Activated naive CD4-positive, alpha-beta T cell treated with anti-CD3 and anti-CD28 coated beads, Interleukin-2, amount 10 ng/mL, durations not matched to agents 7 days and 5 days (primary cell): ENCODE measurements around the gene KIF14.

Source experiments
- CTCF ChIA-PET: fragments of 350-600 bp; sonication (Branson Sonifier 250); formaldehyde crosslinking; loops from one replicate; lab custom pipeline; 2021; ENCODE audit warnings: antibody characterized with exemption; lab: Charles Lee
- DNase-seq: peaks from one replicate; pipeline ENCODE4 v3.0.0-alpha.2; 2020
- H3K27ac Mint-ChIP-seq: one replicate; pipeline ENCODE4 v1.8.0; 2021; ENCODE audit warnings: mild to moderate bottlenecking, moderate library complexity, mixed read lengths
- H3K27me3 Mint-ChIP-seq: one replicate; pipeline ENCODE4 v1.8.0; 2021; ENCODE audit warnings: mild to moderate bottlenecking, mixed read lengths
- H3K36me3 Mint-ChIP-seq: one replicate; pipeline ENCODE4 v1.8.0; 2021; ENCODE audit warnings: mixed read lengths
- H3K4me1 Mint-ChIP-seq: one replicate; pipeline ENCODE4 v1.8.0; 2021; ENCODE audit warnings: mixed read lengths
- H3K4me3 Mint-ChIP-seq: one replicate; pipeline ENCODE4 v1.8.0; 2021; ENCODE audit warnings: mild to moderate bottlenecking, moderate library complexity, mixed read lengths
- H3K9me3 Mint-ChIP-seq: one replicate; pipeline ENCODE4 v1.8.0; 2021; ENCODE audit warnings: mixed read lengths

Gene KIF14

DNA sequence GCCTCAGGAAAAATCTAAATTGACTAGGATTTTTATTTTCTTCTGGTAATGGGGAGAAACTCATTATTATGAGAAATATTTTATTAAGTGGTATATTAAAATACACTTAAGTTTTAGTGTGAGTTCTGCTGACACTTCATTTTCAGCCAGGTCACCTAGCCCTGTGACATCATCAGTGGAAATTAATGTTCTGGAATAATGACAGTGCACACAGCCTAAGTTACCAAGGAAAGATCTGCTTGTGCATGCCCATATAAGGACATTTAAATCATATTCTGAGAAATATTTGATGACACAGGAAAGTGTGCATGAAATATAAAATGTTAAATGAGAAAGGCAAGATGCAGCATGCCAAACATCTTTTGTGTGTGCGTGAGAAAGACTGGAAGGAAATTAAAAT lies 102.0 kb downstream of the KIF14 start:
- Mint-ChIP-seq H3K27me3 (peaks cover 8% of the 10 kb centered on the region), H3K36me3 (no peaks in the 10 kb centered on the region), H3K27ac (no peak overlapping the region), H3K4me1 (no peaks in the 10 kb centered on the region), H3K9me3 (no peaks in the 10 kb centered on the region), H3K4me3 (no peak overlapping the region)
- no peak for DNase-seq
- CTCF ChIA-PET: interaction anchor here (1.7 kb wide), 1 partner anchor 10 kb away, joined by 6 read pairs; no protein-coding TSS in a partner anchor

GRCh38 chr1:200512191-200512590 lies 108.4 kb downstream of the KIF14 start:
- DNase-seq: no peak
- H3K9me3 Mint-ChIP-seq: no peaks in the 10 kb centered on the region
- no peaks in the 10 kb centered on the region for H3K36me3 Mint-ChIP-seq
- H3K4me3 Mint-ChIP-seq: no peak overlapping the region
- H3K4me1 Mint-ChIP-seq: no peaks in the 10 kb centered on the region
- peaks cover 26% of the 10 kb centered on the region for H3K27me3 Mint-ChIP-seq
- no peak overlapping the region for H3K27ac Mint-ChIP-seq
- CTCF ChIA-PET: no interaction called here

DNA sequence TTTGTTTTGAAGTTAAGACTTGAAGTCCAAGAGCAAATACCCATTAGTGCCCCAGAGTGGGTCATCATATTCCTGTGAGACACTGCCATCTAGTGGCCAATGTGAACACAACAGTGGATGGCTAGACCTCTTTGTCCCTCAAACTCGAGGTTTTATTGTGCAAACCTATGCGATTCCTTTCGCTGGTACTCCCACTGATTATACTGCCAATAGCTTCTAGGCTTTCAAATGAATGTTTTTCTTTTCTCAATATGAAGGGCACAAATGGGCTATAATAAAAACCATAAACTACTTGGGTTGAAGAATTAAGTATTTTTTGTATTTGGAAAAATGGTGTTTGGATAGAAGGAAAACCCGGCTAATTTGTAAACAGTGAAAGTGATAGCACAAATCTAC lies 110.3 kb downstream of the KIF14 start:
- H3K27ac Mint-ChIP-seq: no peak overlapping the region
- H3K36me3 Mint-ChIP-seq: no peaks in the 10 kb centered on the region

GRCh38 chr1:200506471-200506870 lies 114.1 kb downstream of the KIF14 start:
- no peak for DNase-seq
- no peak overlapping the region for H3K4me3 Mint-ChIP-seq
- H3K9me3 Mint-ChIP-seq: no peaks in the 10 kb centered on the region
- CTCF ChIA-PET: interaction anchor here (0.8 kb wide), 1 partner anchor 213 kb away, joined by 3 read pairs; no protein-coding TSS in a partner anchor
- peaks cover 27% of the 10 kb centered on the region for H3K27me3 Mint-ChIP-seq
- no peaks in the 10 kb centered on the region for H3K36me3 Mint-ChIP-seq
- no peak overlapping the region for H3K27ac Mint-ChIP-seq
- H3K4me1 Mint-ChIP-seq: no peaks in the 10 kb centered on the region

More for the DNA sequence above, 110.3 kb downstream of the KIF14 start:
- H3K4me1 Mint-ChIP-seq: no peaks in the 10 kb centered on the region
- no peak overlapping the region for H3K4me3 Mint-ChIP-seq
- no peaks in the 10 kb centered on the region for H3K9me3 Mint-ChIP-seq
- H3K27me3 Mint-ChIP-seq: peaks cover 36% of the 10 kb centered on the region
- peak; percentile 76 for DNase-seq
- CTCF ChIA-PET: interaction anchor here (0.7 to 4.2 kb wide), 10 partner anchors 12 to 371 kb away, joined by 3 to 22 read pairs (median 4); no protein-coding TSS in a partner anchor

DNA sequence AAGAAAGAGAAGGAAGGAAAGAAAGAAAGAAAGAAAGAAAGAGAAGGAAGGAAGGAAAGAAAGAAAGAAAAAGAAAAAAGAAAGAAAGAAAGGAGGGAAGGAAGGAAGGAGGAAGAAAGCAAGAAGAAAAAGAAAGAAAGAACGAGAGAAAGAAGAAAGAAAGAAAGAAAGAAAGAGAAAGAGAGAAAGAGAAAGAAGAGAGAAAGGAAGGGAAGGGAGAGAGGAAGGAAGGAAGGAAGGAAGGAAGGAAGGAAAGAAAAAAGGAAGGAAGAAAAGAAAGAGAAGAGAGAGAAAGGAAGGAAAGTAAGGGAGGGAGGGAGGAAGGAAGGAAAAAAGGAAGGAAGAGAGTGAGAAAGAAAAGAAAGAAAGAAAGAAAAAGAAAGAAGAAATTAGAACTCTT lies 115.3 kb downstream of the KIF14 start:
- CTCF ChIA-PET: no interaction called here
- H3K27ac Mint-ChIP-seq: no peak overlapping the region
- H3K36me3 Mint-ChIP-seq: no peaks in the 10 kb centered on the region

More for the DNA sequence above, 115.3 kb downstream of the KIF14 start:
- Mint-ChIP-seq H3K4me3 (no peak overlapping the region), H3K9me3 (no peaks in the 10 kb centered on the region), H3K4me1 (no peaks in the 10 kb centered on the region), H3K27me3 (peaks cover 21% of the 10 kb centered on the region)
- DNase-seq: no peak
